SK-N-SH (cell line): Measurements from ENCODE around the gene MSL3. TPM values are rescaled to one million over a fixed set of nuclear protein-coding genes. Genes with fewer than 3 reads are reported as not detected.

Experiments used
- CTCF ChIA-PET: fragments of 300-600, 350-600 bp; formaldehyde crosslinking; extraction: SDS; loops from one replicate; lab custom pipeline; 2021; lab: Yijun Ruan, JAX
- POLR2A ChIA-PET: fragments of 350-600 bp; sonication (Branson Sonifier 250); formaldehyde crosslinking; extraction: SDS; loops from one replicate; lab custom pipeline; 2020; ENCODE audit warnings: antibody characterized with exemption, inconsistent platforms; lab: Yijun Ruan, JAX
- DNase-seq: peaks from one replicate; pipeline ENCODE4 v3.0.0; 2012
- H2AFZ ChIP-seq: fragments of 200-600 bp; sonication (generic); 2 replicates; pipeline ENCODE4 v1.8.1; 2016; ENCODE audit warnings: antibody characterized with exemption, mild to moderate bottlenecking, low read depth
- H3F3A ChIP-seq: fragments of 200-600 bp; sonication (generic); replicated peaks from 2 replicates; pipeline ENCODE3; 2016; ENCODE audit warnings: antibody characterized with exemption, mild to moderate bottlenecking; ENCODE audit not compliant: insufficient read depth
- H3K27ac ChIP-seq, 2 experiments: fragments of 200-500 bp in 1 of 2; fragments of 200-600 bp in 1 of 2; sonication (Bioruptor generic) in 1 of 2; sonication (generic), shearing (Covaris generic) in 1 of 2; 2 replicates each; pipeline versions ENCODE4 v1.5.1 to v1.6.1; 2014 to 2016; ENCODE audit warnings: low read depth in 2 of 2, inconsistent platforms in 1 of 2, low read length in 1 of 2, mild to moderate bottlenecking in 1 of 2, mixed read lengths in 1 of 2
- H3K27me3 ChIP-seq: fragments of 200-600 bp; sonication (generic), shearing (Covaris generic); 2 replicates; pipeline ENCODE4 v1.6.1; 2016; ENCODE audit warnings: mixed run types; ENCODE audit not compliant: insufficient read depth
- H3K36me3 ChIP-seq, 2 experiments: fragments of 200-500 bp in 1 of 2; fragments of 200-600 bp in 1 of 2; sonication (Bioruptor generic) in 1 of 2; sonication (generic) in 1 of 2; replicated peaks in 1 of 2; 2 replicates each; pipeline versions ENCODE3 to v1.5.1; 2014 to 2016; ENCODE audit warnings: low read length in 1 of 2, mild to moderate bottlenecking in 1 of 2; ENCODE audit not compliant: insufficient read depth in 2 of 2, control insufficient read depth in 1 of 2
- H3K4me1 ChIP-seq, 2 experiments: fragments of 200-500 bp in 1 of 2; fragments of 200-600 bp in 1 of 2; sonication (Bioruptor generic) in 1 of 2; sonication (generic), shearing (Covaris generic) in 1 of 2; 2 replicates each; pipeline versions ENCODE4 v1.5.1 to v1.6.1; 2014 to 2016; ENCODE audit warnings: low read depth in 1 of 2, low read length in 1 of 2, mixed run types in 1 of 2; ENCODE audit not compliant: insufficient read depth in 2 of 2, control insufficient read depth in 1 of 2
- H3K4me2 ChIP-seq: fragments of 200-600 bp; sonication (generic), shearing (Covaris generic); 2 replicates; pipeline ENCODE4 v1.6.1; 2017; ENCODE audit warnings: mixed run types
- H3K4me3 ChIP-seq, 2 experiments: fragments of 200-500 bp in 1 of 2; fragments of 200-600 bp in 1 of 2; sonication (Bioruptor generic) in 1 of 2; sonication (generic), shearing (Covaris generic) in 1 of 2; 2 replicates each; pipeline versions ENCODE4 v1.5.1 to v1.8.1; 2014 to 2016; ENCODE audit warnings: low read depth in 2 of 2, inconsistent platforms in 1 of 2, low read length in 1 of 2, mild to moderate bottlenecking in 1 of 2, mixed read lengths in 1 of 2, moderate library complexity in 1 of 2
- H3K79me2 ChIP-seq: fragments of 200-600 bp; sonication (generic); 2 replicates; pipeline ENCODE4 v1.8.1; 2017; ENCODE audit warnings: mild to moderate bottlenecking; ENCODE audit not compliant: insufficient read depth
- H3K9ac ChIP-seq: fragments of 200-600 bp; sonication (generic); 2 replicates; pipeline ENCODE4 v1.6.1; 2017; ENCODE audit warnings: mixed run types
- H3K9me2 ChIP-seq: fragments of 200-600 bp; sonication (generic); 2 replicates; pipeline ENCODE4 v1.6.1; 2017; ENCODE audit warnings: mixed run types
- H3K9me3 ChIP-seq: fragments of 200-600 bp; sonication (generic); 2 replicates; pipeline ENCODE4 v1.6.1; 2017; ENCODE audit warnings: mixed run types, mild to moderate bottlenecking, moderate library complexity
- H4K20me1 ChIP-seq: fragments of 200-600 bp; sonication (generic); 2 replicates; pipeline ENCODE4 v1.6.1; 2017; ENCODE audit warnings: mild to moderate bottlenecking, mixed run types; ENCODE audit not compliant: insufficient read depth
- RAD21 ChIP-seq: IDR thresholded peaks from 2 replicates; pipeline ENCODE4 v1.6.1; 2012; ENCODE audit warnings: mild to moderate bottlenecking, low read length
- SMC3 ChIP-seq: IDR thresholded peaks from 2 replicates; pipeline ENCODE4 v1.6.1; 2012; ENCODE audit warnings: low read depth, low read length, improper control_type of control experiment
- TCF12 ChIP-seq: IDR thresholded peaks from 2 replicates; pipeline ENCODE4 v1.4.0; 2012
- TEAD4 ChIP-seq: IDR thresholded peaks from 2 replicates; pipeline ENCODE4 v1.4.0; 2012; ENCODE audit warnings: mild to moderate bottlenecking, borderline replicate concordance; ENCODE audit not compliant: insufficient read depth
- YY1 ChIP-seq: IDR thresholded peaks from 2 replicates; pipeline ENCODE4 v1.4.0; 2012; ENCODE audit warnings: low read depth, mild to moderate bottlenecking
- WGBS: methylation state at CpG from one replicate; pipeline ENCODE4 v1.1.6; 2017; ENCODE audit warnings: low lambda C conversion rate; 5-methylcytosine and 5-hydroxymethylcytosine counted together
- polyA plus RNA-seq, 3 experiments: library from polyadenylated mRNA; depleted of rRNA; stranded (reverse); fragments of >200 nt; gene quantifications; 2 replicates each; pipeline ENCODE4 v1.2.3, GENCODE V29; 2012
- TF ChIP-seq, protein P1 (sequence below): fragments of 200-600 bp; sonication (generic); IDR thresholded peaks from 2 replicates; pipeline ENCODE4 v1.6.1; 2017; ENCODE audit warnings: antibody characterized with exemption, mild to moderate bottlenecking, moderate library complexity
- TF ChIP-seq, protein P2 (sequence below): IDR thresholded peaks from 2 replicates; pipeline ENCODE4 v1.4.0; 2012; ENCODE audit warnings: low read depth

Gene MSL3
- polyA plus RNA-seq, 1 of the 3 experiments (the other 2 are of a cell fraction) = 21.8 TPM

DNA sequence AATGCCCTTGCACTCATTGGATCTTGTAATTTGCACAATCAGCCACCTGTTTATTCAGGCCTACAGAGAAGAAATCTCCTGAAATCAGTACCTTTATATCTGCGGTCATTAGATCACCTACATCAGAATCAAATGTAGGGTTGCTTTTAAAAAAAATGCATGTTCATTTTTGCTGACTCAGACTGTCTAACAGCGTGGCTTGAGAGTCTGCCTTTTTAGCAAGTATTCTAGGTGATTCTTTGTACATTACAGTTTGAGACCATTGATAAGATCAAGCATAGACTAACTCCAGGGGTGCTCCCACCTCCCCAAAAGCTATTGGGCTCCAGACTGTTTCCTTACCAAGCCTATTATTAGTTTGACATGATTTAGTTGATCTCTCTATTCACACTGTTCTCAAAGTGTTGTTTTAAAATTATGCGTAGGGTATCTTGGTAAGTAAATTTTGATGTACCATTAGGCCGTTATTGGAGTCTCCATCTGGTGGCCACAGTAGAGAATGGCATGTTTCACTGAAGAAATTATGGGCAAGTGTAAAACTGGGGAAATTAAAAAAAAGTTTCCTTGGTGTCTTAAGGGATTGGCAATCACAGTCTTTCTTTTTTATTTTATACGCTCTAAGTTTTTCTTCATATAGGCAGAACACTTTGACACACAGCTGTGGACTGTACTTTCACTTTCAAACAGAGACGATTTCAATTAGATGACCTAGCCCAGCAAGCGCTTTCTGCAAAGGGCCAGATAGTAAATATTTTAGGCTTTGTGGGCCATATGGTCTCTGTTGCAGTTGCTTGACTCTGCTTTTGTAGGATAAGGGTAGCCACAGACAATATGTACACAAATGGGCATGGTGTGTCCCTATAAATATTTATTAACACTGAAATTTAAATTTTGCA lies 33.7 kb upstream of the MSL3 start:
- TF ChIP-seq SMC3 = peak; percentile 73
- TF ChIP-seq, protein P1, sequence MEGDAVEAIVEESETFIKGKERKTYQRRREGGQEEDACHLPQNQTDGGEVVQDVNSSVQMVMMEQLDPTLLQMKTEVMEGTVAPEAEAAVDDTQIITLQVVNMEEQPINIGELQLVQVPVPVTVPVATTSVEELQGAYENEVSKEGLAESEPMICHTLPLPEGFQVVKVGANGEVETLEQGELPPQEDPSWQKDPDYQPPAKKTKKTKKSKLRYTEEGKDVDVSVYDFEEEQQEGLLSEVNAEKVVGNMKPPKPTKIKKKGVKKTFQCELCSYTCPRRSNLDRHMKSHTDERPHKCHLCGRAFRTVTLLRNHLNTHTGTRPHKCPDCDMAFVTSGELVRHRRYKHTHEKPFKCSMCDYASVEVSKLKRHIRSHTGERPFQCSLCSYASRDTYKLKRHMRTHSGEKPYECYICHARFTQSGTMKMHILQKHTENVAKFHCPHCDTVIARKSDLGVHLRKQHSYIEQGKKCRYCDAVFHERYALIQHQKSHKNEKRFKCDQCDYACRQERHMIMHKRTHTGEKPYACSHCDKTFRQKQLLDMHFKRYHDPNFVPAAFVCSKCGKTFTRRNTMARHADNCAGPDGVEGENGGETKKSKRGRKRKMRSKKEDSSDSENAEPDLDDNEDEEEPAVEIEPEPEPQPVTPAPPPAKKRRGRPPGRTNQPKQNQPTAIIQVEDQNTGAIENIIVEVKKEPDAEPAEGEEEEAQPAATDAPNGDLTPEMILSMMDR = peak; percentile 90
- TF ChIP-seq TCF12 = no peak
- TF ChIP-seq RAD21 = peak; percentile 65
- H3K27ac ChIP-seq = no peak overlapping the region
- H3K9me2 ChIP-seq = no peaks in the 10 kb centered on the region
- no peak overlapping the region for H3K9ac ChIP-seq
- ChIA-PET POLR2A (no interaction called here), CTCF (interaction anchor here (0.6 to 3.3 kb wide), 15 partner anchors 8 to 576 kb away, joined by 3 to 11 read pairs (median 4); no protein-coding TSS in a partner anchor)
- H3K36me3 ChIP-seq = no peaks in the 10 kb centered on the region
- no peak overlapping the region for H3K4me2 ChIP-seq
- H2AFZ ChIP-seq = no peak overlapping the region
- H3K4me1 ChIP-seq = no peaks in the 10 kb centered on the region
- 31% methylated on average over 7 of the region's 7 CpGs for WGBS
- H3K79me2 ChIP-seq = no peaks in the 10 kb centered on the region
- no peaks in the 10 kb centered on the region for H3F3A ChIP-seq
- H4K20me1 ChIP-seq = no peaks in the 10 kb centered on the region
- no peaks in the 10 kb centered on the region for H3K9me3 ChIP-seq
- DNase-seq = peak; percentile 42
- H3K4me3 ChIP-seq = no peak overlapping the region
- H3K27me3 ChIP-seq = no peaks in the 10 kb centered on the region; the same call in 1 of the 2 replicates

DNA sequence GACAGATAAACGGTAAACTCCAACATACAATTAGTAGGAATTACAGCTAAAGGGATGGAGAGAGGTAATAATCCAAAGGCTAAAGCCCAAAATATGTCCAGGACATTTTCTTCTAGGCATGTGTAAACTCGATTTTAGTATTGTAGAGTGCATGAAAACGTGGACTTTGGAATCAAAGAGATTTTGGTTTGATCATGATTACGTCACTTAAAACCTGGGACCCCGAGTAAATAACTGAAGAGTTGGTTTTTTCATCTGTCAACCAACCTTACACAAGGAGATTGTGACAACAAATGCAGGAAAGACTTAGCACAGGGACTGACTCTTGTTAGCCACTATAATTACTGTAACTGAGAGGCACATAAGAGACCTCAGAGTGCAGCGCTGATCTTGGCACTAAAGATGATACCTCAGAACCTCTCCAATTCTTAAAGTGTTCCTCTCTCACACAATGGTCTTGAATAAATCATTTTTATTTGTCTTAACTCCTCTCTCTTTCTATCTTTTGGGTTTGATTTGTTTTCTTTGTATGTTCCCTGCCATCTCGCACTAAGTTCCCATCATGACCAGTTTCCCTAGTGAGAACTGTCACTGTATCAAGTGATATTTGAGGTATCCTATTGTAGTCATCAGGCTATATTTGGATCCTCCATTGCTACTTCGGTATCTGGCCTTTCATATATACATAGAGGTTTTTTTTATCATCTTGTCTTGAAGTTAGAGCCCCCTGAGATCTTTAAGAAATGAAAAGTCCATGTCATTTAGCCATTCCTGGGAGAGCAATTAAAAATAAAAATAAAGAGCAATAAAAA lies 32.2 kb upstream of the MSL3 start:
- no peak overlapping the region for H3K4me3 ChIP-seq
- no peaks in the 10 kb centered on the region for H3K9me3 ChIP-seq
- TF ChIP-seq TEAD4 (no peak), YY1 (no peak)
- TF ChIP-seq, protein P2, sequence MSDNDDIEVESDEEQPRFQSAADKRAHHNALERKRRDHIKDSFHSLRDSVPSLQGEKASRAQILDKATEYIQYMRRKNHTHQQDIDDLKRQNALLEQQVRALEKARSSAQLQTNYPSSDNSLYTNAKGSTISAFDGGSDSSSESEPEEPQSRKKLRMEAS = no peak
- H3K27ac ChIP-seq = no peak overlapping the region
- no peak overlapping the region for H3K9ac ChIP-seq
- no peak for DNase-seq
- ChIA-PET CTCF (interaction anchor here (0.9 to 3.3 kb wide), 5 partner anchors 61 to 577 kb away, joined by 3 to 11 read pairs (median 5); no protein-coding TSS in a partner anchor), POLR2A (no interaction called here)
- no peaks in the 10 kb centered on the region for H3K79me2 ChIP-seq
- H3K36me3 ChIP-seq = no peaks in the 10 kb centered on the region
- H4K20me1 ChIP-seq = no peaks in the 10 kb centered on the region
- 23% methylated on average over 8 of the region's 8 CpGs for WGBS
- no peak overlapping the region for H2AFZ ChIP-seq
- H3K4me2 ChIP-seq = no peak overlapping the region
- H3K27me3 ChIP-seq = no peaks in the 10 kb centered on the region; the same call in 1 of the 2 replicates
- H3K4me1 ChIP-seq = no peaks in the 10 kb centered on the region
- H3F3A ChIP-seq = no peaks in the 10 kb centered on the region
- H3K9me2 ChIP-seq = no peaks in the 10 kb centered on the region
